ENCODE results near the gene NHEJ1.

NHEJ1 gene

DNA sequence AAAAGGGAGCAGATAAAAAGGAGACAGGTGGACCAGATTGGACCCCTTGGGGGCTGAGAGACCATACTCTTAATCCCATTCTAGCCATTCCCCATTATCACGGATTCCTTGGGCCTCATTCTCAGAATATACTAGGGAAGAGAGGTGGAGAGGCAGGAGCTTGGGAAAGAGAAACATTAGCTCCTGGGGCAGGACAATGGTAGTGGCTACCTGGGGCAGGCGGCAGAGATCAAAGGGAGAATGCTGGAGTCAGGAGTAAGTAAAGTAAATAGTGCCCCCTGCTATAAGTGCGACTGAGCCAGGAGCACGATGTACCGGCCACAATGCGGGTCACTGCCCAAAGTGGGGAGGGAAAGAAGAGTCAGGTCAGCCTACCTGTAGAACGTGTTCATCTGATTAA lies 79.5 kb downstream of the NHEJ1 start:
- in situ Hi-C loops (cut with HindIII; ENCODE audit: low pct_ligation_motif_present, low sequenced_read_pairs) = no loop called here
- DNase-seq = no peak
- Histone ChIP-seq H3K36me3 (replicated peaks) (peaks cover under 1% of the 10 kb centered on the region), H3K27ac (no peak overlapping the region), H3K27me3 (replicated peaks) (no peaks in the 10 kb centered on the region), H3K4me3 (ENCODE audit: low read depth, low read length) (no peak overlapping the region)
- TF ChIP-seq, protein P1, sequence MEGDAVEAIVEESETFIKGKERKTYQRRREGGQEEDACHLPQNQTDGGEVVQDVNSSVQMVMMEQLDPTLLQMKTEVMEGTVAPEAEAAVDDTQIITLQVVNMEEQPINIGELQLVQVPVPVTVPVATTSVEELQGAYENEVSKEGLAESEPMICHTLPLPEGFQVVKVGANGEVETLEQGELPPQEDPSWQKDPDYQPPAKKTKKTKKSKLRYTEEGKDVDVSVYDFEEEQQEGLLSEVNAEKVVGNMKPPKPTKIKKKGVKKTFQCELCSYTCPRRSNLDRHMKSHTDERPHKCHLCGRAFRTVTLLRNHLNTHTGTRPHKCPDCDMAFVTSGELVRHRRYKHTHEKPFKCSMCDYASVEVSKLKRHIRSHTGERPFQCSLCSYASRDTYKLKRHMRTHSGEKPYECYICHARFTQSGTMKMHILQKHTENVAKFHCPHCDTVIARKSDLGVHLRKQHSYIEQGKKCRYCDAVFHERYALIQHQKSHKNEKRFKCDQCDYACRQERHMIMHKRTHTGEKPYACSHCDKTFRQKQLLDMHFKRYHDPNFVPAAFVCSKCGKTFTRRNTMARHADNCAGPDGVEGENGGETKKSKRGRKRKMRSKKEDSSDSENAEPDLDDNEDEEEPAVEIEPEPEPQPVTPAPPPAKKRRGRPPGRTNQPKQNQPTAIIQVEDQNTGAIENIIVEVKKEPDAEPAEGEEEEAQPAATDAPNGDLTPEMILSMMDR (IDR thresholded peaks at IDR 0.05; ENCODE audit: low read depth, low read length, missing control alignments) = no peak

DNA sequence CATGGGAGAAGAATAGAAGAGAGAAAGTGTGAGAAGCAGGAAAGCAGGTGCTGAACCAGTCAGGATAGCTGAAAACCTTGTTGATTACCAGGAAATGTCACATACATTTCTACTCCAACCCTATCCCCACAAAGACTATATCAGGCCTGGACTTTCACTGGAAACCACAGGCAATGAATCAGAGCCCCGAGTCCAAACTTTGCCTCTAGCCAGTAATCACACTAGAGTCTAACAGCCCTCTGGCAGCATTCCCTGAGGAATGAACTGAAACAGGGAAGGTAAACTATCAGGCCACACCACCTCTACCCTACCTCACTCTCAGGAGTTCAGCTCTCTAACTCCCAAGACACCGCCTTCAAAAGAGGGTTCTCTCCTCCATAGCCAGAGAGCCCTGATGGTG lies 81.2 kb downstream of the NHEJ1 start:
- H3K4me3 ChIP-seq (ENCODE audit: low read depth, low read length) = no peak overlapping the region
- H3K27me3 ChIP-seq (replicated peaks) = no peaks in the 10 kb centered on the region
- DNase-seq = peak; percentile 42
- H3K36me3 ChIP-seq (replicated peaks) = peaks cover 3% of the 10 kb centered on the region
- H3K27ac ChIP-seq = no peak overlapping the region
- TF ChIP-seq, protein P1 (IDR thresholded peaks at IDR 0.05; ENCODE audit: low read depth, low read length, missing control alignments) = no peak
- in situ Hi-C loops (cut with HindIII; ENCODE audit: low pct_ligation_motif_present, low sequenced_read_pairs) = no loop called here

DNA sequence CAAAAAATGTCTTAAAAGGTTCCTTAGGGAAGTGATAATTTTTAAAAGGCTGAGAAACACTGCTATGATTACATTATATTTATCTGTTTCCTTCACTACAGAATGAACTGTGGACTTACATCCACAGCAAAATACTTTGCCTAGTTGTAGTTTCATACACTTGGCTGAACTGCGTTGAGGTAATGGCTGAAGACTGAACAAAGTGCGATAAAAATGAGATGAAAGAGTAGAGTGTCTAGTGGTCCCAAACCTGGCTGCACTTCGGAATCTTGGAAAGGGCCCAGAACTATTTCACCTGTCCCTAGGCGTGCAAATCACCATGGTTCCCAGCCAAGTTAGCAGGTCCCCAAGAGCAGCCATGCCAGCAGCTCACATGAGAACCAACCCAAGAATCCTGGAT lies 81.7 kb downstream of the NHEJ1 start:
- in situ Hi-C loops (cut with HindIII; ENCODE audit: low pct_ligation_motif_present, low sequenced_read_pairs) = no loop called here
- peaks cover 3% of the 10 kb centered on the region for H3K36me3 ChIP-seq (replicated peaks)
- TF ChIP-seq, protein P1 (IDR thresholded peaks at IDR 0.05; ENCODE audit: low read depth, low read length, missing control alignments) = no peak
- H3K27me3 ChIP-seq (replicated peaks) = no peaks in the 10 kb centered on the region
- no peak overlapping the region for H3K27ac ChIP-seq
- H3K4me3 ChIP-seq (ENCODE audit: low read depth, low read length) = no peak overlapping the region
- DNase-seq = no peak

DNA sequence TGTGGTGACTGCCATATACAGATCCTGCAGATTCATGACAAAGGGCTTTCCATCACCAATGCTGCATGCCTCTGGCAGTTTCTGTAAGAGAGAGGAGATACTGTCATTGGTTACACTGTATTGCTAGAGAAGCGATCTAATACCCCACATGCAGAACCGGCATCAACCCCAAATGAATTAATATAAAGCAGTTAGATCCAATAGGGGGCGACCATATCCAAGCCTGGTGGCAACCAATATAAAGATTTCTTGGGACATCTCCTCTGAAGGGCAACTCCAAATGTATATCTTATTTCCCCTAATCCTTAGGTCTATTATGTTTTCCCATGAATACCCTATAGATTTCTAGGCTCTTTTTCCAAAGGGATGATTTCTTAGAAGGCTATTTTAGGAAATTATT lies 82.5 kb downstream of the NHEJ1 start:
- H3K27me3 ChIP-seq (replicated peaks) = no peaks in the 10 kb centered on the region
- H3K36me3 ChIP-seq (replicated peaks) = peaks cover 3% of the 10 kb centered on the region
- no peak overlapping the region for H3K4me3 ChIP-seq (ENCODE audit: low read depth, low read length)
- in situ Hi-C loops (cut with HindIII; ENCODE audit: low pct_ligation_motif_present, low sequenced_read_pairs) = no loop called here
- TF ChIP-seq, protein P1 (IDR thresholded peaks at IDR 0.05; ENCODE audit: low read depth, low read length, missing control alignments) = peak; percentile 39
- DNase-seq = no peak
- no peak overlapping the region for H3K27ac ChIP-seq

DNA sequence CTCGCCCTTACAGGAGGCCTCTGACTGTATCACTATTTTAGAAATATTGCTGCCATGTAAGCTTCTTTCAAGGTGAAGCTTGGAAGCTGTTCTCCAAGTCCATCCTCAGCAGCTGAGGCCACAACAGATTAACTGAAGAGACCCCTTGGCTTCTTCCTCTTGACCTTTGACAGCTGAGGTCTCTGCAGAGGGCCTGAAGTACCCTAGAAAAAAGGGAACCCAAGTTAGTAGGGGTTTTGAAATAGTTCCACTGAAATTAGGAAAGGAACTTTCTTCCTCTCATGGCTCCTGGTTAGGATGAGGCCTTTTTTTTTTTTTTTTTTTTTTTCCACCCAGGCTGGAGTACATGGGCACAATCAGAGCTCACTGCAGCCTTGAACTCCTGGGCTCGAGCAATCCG lies 84.4 kb downstream of the NHEJ1 start:
- H3K27ac ChIP-seq = no peak overlapping the region

More for the DNA sequence above, 84.4 kb downstream of the NHEJ1 start:
- in situ Hi-C loops (cut with HindIII; ENCODE audit: low pct_ligation_motif_present, low sequenced_read_pairs) = no loop called here
- TF ChIP-seq, protein P1 (IDR thresholded peaks at IDR 0.05; ENCODE audit: low read depth, low read length, missing control alignments) = no peak
- H3K27me3 ChIP-seq (replicated peaks) = no peaks in the 10 kb centered on the region
- no peak overlapping the region for H3K4me3 ChIP-seq (ENCODE audit: low read depth, low read length)
- peaks cover 3% of the 10 kb centered on the region for H3K36me3 ChIP-seq (replicated peaks)
- no peak for DNase-seq

Data from brain microvascular endothelial cell (primary cell).